Frontal cortex (tissue), 4 donors: ENCODE measurements around the gene NHLH1. TPM values are rescaled to one million over a fixed set of nuclear protein-coding genes. Genes with fewer than 3 reads are reported as not detected.
A peak's percentile ranks its signal among the peaks of the same experiment; 100 is the strongest.

Experiments
- DNase-seq, 2 donors: peaks; one replicate each; pipeline ENCODE4 v3.0.0; 2012; ENCODE audit warnings: low spot score in 2 of 2
- FAIRE-seq: peaks from 2 replicates; lab custom pipeline; 2012; peaks lifted over from hg19 to GRCh38; lab: Jason Lieb, UNC
- total RNA-seq: library from RNA; depleted of rRNA; stranded (reverse); fragments of >200 nt; gene quantifications from one replicate; pipeline ENCODE4 v1.2.3, GENCODE V29; 2014
- donor health status: control.
- donor health status: control.
- donor health status: control.

Gene NHLH1
- 0.41 TPM for total RNA-seq

- no peak for DNase-seq
- FAIRE-seq: no peak
These were observed at the start of gene NHLH1 for GRCh38 chr1:160366731-160367515. NHLH1 (plus strand) TSS chr1:160367071; CDS start chr1:160370732, 3,661 bp downstream.

GRCh38 chr1:160322831-160323230 is 44.0 kb upstream of the NHLH1 start:
- FAIRE-seq (no peak), DNase-seq (no peak)

- DNase-seq (no peak), FAIRE-seq (no peak)
These were observed 41.6 kb upstream of the NHLH1 start for GRCh38 chr1:160325252-160325651.

GRCh38 chr1:160326418-160326817 is 40.5 kb upstream of the NHLH1 start:
- no peak for DNase-seq
- FAIRE-seq: no peak

- DNase-seq: no peak
- FAIRE-seq: peak; percentile 44
These were observed 38.7 kb upstream of the NHLH1 start for GRCh38 chr1:160328184-160328583.

- DNase-seq (no peak), FAIRE-seq (no peak)
These were observed 36.8 kb upstream of the NHLH1 start for GRCh38 chr1:160330119-160330518.

GRCh38 chr1:160332516-160332915 is 34.4 kb upstream of the NHLH1 start:
- DNase-seq: no peak
- no peak for FAIRE-seq

- FAIRE-seq: no peak
- no peak for DNase-seq
These were observed 28.3 kb upstream of the NHLH1 start for GRCh38 chr1:160338580-160338979.

GRCh38 chr1:160340146-160340545 is 26.7 kb upstream of the NHLH1 start:
- FAIRE-seq (no peak), DNase-seq (no peak)

GRCh38 chr1:160340866-160341265 is 26.0 kb upstream of the NHLH1 start:
- DNase-seq: no peak
- FAIRE-seq: no peak

- FAIRE-seq (no peak), DNase-seq (no peak)
These were observed 24.3 kb upstream of the NHLH1 start for GRCh38 chr1:160342526-160342925.

GRCh38 chr1:160342953-160343869 is 23.7 kb upstream of the NHLH1 start, which contains the start of the genes COPA and NCSTN:
COPA (minus strand) TSS chr1:160343250; CDS start chr1:160343170, 80 bp downstream.
NCSTN (plus strand) TSS chr1:160343383; CDS start chr1:160343397, 14 bp downstream.
- peak; percentile 53 to 81 for DNase-seq

GRCh38 chr1:160344241-160344640 is 22.6 kb upstream of the NHLH1 start:
- FAIRE-seq: no peak
- no peak for DNase-seq

More at GRCh38 chr1:160342953-160343869, 23.7 kb upstream of the NHLH1 start, which contains the start of the genes COPA and NCSTN:
- FAIRE-seq: no peak

- no peak for FAIRE-seq
- no peak for DNase-seq
These were observed 21.9 kb upstream of the NHLH1 start for GRCh38 chr1:160344936-160345335.

GRCh38 chr1:160346463-160346862 is 20.4 kb upstream of the NHLH1 start:
- FAIRE-seq (no peak), DNase-seq (no peak)

- FAIRE-seq: no peak
- no peak for DNase-seq
These were observed 19.9 kb upstream of the NHLH1 start for GRCh38 chr1:160346958-160347357.

GRCh38 chr1:160351629-160352028 is 15.2 kb upstream of the NHLH1 start:
- no peak for DNase-seq
- no peak for FAIRE-seq

- FAIRE-seq: no peak
- no peak for DNase-seq
These were observed 14.3 kb upstream of the NHLH1 start for GRCh38 chr1:160352555-160352954.

GRCh38 chr1:160353223-160353622 is 13.6 kb upstream of the NHLH1 start:
- DNase-seq (no peak), FAIRE-seq (no peak)

- DNase-seq: no peak
- no peak for FAIRE-seq
These were observed 12.4 kb upstream of the NHLH1 start for GRCh38 chr1:160354388-160354985.
